K562 (cell line): ENCODE measurements around the gene TRMT2A. TPM values are rescaled to one million over a fixed set of nuclear protein-coding genes. Genes with fewer than 3 reads are reported as not detected.
A peak's percentile ranks its signal among the peaks of the same experiment; 100 is the strongest.

Experiments
- ATAC-seq: fragments of 200-7000 bp; cut with Tn5 transposase; 3 replicates; pipeline ENCODE4 v1.9.1; 2020; ENCODE audit warnings: moderate library complexity
- BruUV-seq: library from RNA; stranded (reverse); fragments of 400-500 nt; replicated peaks from 2 replicates; lab custom pipeline; 2021; lab: Mats Ljungman, UMichigan
- CTCF ChIA-PET: fragments of 300-600 bp; formaldehyde crosslinking; extraction: SDS; loops from one replicate; lab custom pipeline; 2021; ENCODE audit warnings: low intra/inter-chr PET ratio; lab: Yijun Ruan, JAX
- POLR2A ChIA-PET: fragments of 300-600, 350-650 bp; sonication (Branson Sonifier 250); formaldehyde crosslinking; extraction: SDS; loops from one replicate; lab custom pipeline; 2021; ENCODE audit warnings: antibody characterized with exemption, inconsistent platforms; lab: Yijun Ruan, JAX
- DNase-seq, 4 experiments: peaks; one replicate each; pipeline versions ENCODE4 v3.0.0 to v3.0.0-alpha.2; 2011 to 2018; ENCODE audit warnings: low spot score in 3 of 4, mixed read lengths in 3 of 4; ENCODE audit errors: extremely low read depth in 1 of 4
- FAIRE-seq: peaks from 2 replicates; lab custom pipeline; 2011; peaks lifted over from hg19 to GRCh38; lab: Jason Lieb, UNC
- H2AFZ ChIP-seq: 2 replicates; pipeline ENCODE4 v1.6.0; 2011; ENCODE audit warnings: low read depth, low read length, control low read depth, inconsistent platforms
- H3K27ac ChIP-seq: fragments of 200-600 bp; 3 replicates; pipeline ENCODE4 v1.8.0; 2011; ENCODE audit warnings: low read depth, mild to moderate bottlenecking, control low read depth, inconsistent platforms, low read length, moderate library complexity, mixed read lengths; ENCODE audit errors: extremely low read depth
- H3K27me3 ChIP-seq, 2 experiments: fragments of 300-600 bp in 1 of 2; 2 replicates in 1 of 2; 3 replicates in 1 of 2; pipeline versions ENCODE4 v1.6.0 to v1.8.0; 2011; ENCODE audit warnings: inconsistent platforms in 2 of 2, low read length in 2 of 2, mild to moderate bottlenecking in 1 of 2, mixed read lengths in 1 of 2, moderate library complexity in 1 of 2; ENCODE audit not compliant: control insufficient read depth in 2 of 2, insufficient read depth in 2 of 2
- H3K36me3 ChIP-seq: fragments of 300-600 bp; 3 replicates; pipeline ENCODE4 v1.8.0; 2011; ENCODE audit warnings: mild to moderate bottlenecking, low read length, inconsistent platforms; ENCODE audit not compliant: control insufficient read depth, insufficient read depth
- H3K4me1 ChIP-seq, 2 experiments: fragments of 200-600 bp in 1 of 2; replicated peaks in 1 of 2; 2 replicates in 1 of 2; 3 replicates in 1 of 2; pipeline versions ENCODE4 v1.5.1 to v1.8.0; 2011; ENCODE audit warnings: inconsistent platforms in 2 of 2, low read length in 2 of 2, mild to moderate bottlenecking in 1 of 2, mixed read lengths in 1 of 2, moderate library complexity in 1 of 2; ENCODE audit not compliant: control insufficient read depth in 2 of 2, insufficient read depth in 2 of 2
- H3K4me2 ChIP-seq: 2 replicates; pipeline ENCODE4 v1.6.1; 2011; ENCODE audit warnings: low read length, control low read depth, inconsistent platforms, mixed read lengths; ENCODE audit not compliant: insufficient read depth
- H3K4me3 ChIP-seq: fragments of 200-600 bp; sonication (generic), shearing (Covaris generic); 2 replicates; pipeline ENCODE4 v1.5.1; 2016; ENCODE audit warnings: control low read depth, inconsistent platforms
- H3K79me2 ChIP-seq: fragments of 200-600 bp; 3 replicates; pipeline ENCODE4 v1.8.0; 2011; ENCODE audit warnings: low read length, inconsistent platforms; ENCODE audit not compliant: control insufficient read depth, insufficient read depth
- H3K9ac ChIP-seq, 2 experiments: 2 replicates each; pipeline versions ENCODE4 v1.6.0 to v1.6.1; 2011; ENCODE audit warnings: low read depth in 2 of 2, low read length in 2 of 2, control low read depth in 1 of 2, inconsistent platforms in 1 of 2, mild to moderate bottlenecking in 1 of 2, mixed read lengths in 1 of 2; ENCODE audit not compliant: insufficient read depth in 1 of 2
- H3K9me1 ChIP-seq: one replicate; pipeline ENCODE4 v1.6.0; 2011; ENCODE audit warnings: inconsistent platforms, mild to moderate bottlenecking, low read length, moderate library complexity; ENCODE audit not compliant: control insufficient read depth, insufficient read depth
- H3K9me3 ChIP-seq: replicated peaks from 2 replicates; pipeline ENCODE4 v1.5.1; 2011; ENCODE audit warnings: low read depth, low read length, inconsistent platforms; ENCODE audit not compliant: control insufficient read depth, insufficient read depth
- H4K20me1 ChIP-seq: replicated peaks from 2 replicates; pipeline ENCODE4 v1.6.1; 2011; ENCODE audit warnings: low read length, inconsistent platforms, mixed read lengths; ENCODE audit not compliant: control insufficient read depth, insufficient read depth
- GTF2E2 ChIP-seq: fragments of 200-800 bp; sonication (Bioruptor generic); IDR thresholded peaks from 2 replicates; pipeline ENCODE4 v1.6.1; 2016; ENCODE audit warnings: missing genetic modification characterization, missing compliant biosample characterization
- HCFC1 ChIP-seq: IDR thresholded peaks from 2 replicates; pipeline ENCODE4 v1.6.1; 2012; ENCODE audit warnings: low read depth, low read length, improper control_type of control experiment
- KDM2B ChIP-seq: fragments of 250-450 bp; sonication (Bioruptor Pico); IDR thresholded peaks from 2 replicates; pipeline ENCODE4 v1.8.0; 2021; ENCODE audit warnings: mild to moderate bottlenecking, moderate library complexity
- KLF16 ChIP-seq: IDR thresholded peaks from 2 replicates; pipeline ENCODE4 v1.6.1; 2016; ENCODE audit warnings: antibody characterized with exemption
- NCOA6 ChIP-seq: fragments of 450-650 bp; IDR thresholded peaks from 2 replicates; pipeline ENCODE4 v1.6.1; 2017; ENCODE audit warnings: mild to moderate bottlenecking
- NFIC ChIP-seq: fragments of 450-650 bp; IDR thresholded peaks from 2 replicates; pipeline ENCODE4 v1.6.1; 2017; ENCODE audit warnings: mild to moderate bottlenecking, inconsistent platforms
- PML ChIP-seq: IDR thresholded peaks from 2 replicates; pipeline ENCODE4 v1.6.1; 2012; ENCODE audit warnings: low read length, inconsistent platforms
- SMAD4 ChIP-seq: fragments of 250-450 bp; sonication (Bioruptor Pico); conservative IDR thresholded peaks from 2 replicates; pipeline ENCODE4 v1.8.0; 2021; ENCODE audit warnings: inconsistent platforms, mild to moderate bottlenecking, moderate library complexity
- SRF ChIP-seq, 2 experiments: fragments of 250-450, 450-650 bp in 1 of 2; sonication (Bioruptor Pico) in 1 of 2; sonication (generic) in 1 of 2; formaldehyde crosslinking; IDR thresholded peaks; 2 replicates each; pipeline versions ENCODE4 v1.5.0 to v1.5.1; 2020 to 2022; ENCODE audit warnings: mild to moderate bottlenecking in 1 of 2, missing genetic modification reagents in 1 of 2
- TCF7 ChIP-seq: sonication (generic); IDR thresholded peaks from 2 replicates; pipeline ENCODE4 v1.6.1; 2016; ENCODE audit warnings: antibody characterized with exemption, borderline replicate concordance
- TEAD4 ChIP-seq, 2 experiments: sonication (generic) in 1 of 2; formaldehyde crosslinking in 1 of 2; IDR thresholded peaks; 2 replicates each; pipeline versions ENCODE4 v1.6.1 to v1.8.0; 2012 to 2022; ENCODE audit warnings: borderline replicate concordance in 1 of 2, inconsistent platforms in 1 of 2, low read length in 1 of 2, mild to moderate bottlenecking in 1 of 2, missing genetic modification reagents in 1 of 2
- ZNF133 ChIP-seq: fragments of 250-450 bp; sonication (Bioruptor Pico); IDR thresholded peaks from 2 replicates; pipeline ENCODE4 v1.4.0; 2020; ENCODE audit warnings: mild to moderate bottlenecking
- ZNF696 ChIP-seq: fragments of 250-450 bp; sonication (Bioruptor Pico); conservative IDR thresholded peaks from 2 replicates; pipeline ENCODE4 v1.4.0; 2020; ENCODE audit warnings: mild to moderate bottlenecking, moderate library complexity
- ZNF766 ChIP-seq: fragments of 200-800 bp; sonication (Bioruptor generic); conservative IDR thresholded peaks from 2 replicates; pipeline ENCODE4 v1.6.1; 2016; ENCODE audit warnings: missing genetic modification characterization, missing compliant biosample characterization
- WGBS: fragments of 100-300 bp; shearing (Covaris generic); methylation state at CpG from one replicate; pipeline ENCODE4 v1.1.6; 2016; ENCODE audit warnings: low coverage, mixed read lengths; ENCODE audit not compliant: insufficient coverage; ENCODE audit errors: missing lambda C conversion rate; 5-methylcytosine and 5-hydroxymethylcytosine counted together
- in situ Hi-C: fragments of 300-500 bp; cut with MboI; formaldehyde crosslinking; loops from 4 replicates; pipeline ENCODE4 v1.15.0; 2018; ENCODE audit warnings: inconsistent platforms, mixed read lengths
- intact Hi-C: fragments of 100-400 bp; cut with micrococcal nuclease; formaldehyde crosslinking; loops from 2 replicates; pipeline ENCODE4 v1.14.2; 2022
- polyA plus RNA-seq, 8 experiments: library from polyadenylated mRNA; depleted of rRNA in 4 of 8; stranded (reverse) in 5 of 8; unstranded in 3 of 8; fragments of >200 nt; fragmentation: Nextera tagmentation in 2 of 8; fragmentation: Illumina TruSeq in 1 of 8; extraction: Ambion mirVana in 2 of 8; extraction: Trizol in 1 of 8; gene quantifications; 2 replicates each; pipeline versions ENCODE4 v1.2.1 to v1.2.3, GENCODE V29; 2011 to 2014; ENCODE audit warnings: inconsistent platforms in 1 of 8, missing spikeins in 1 of 8
- total RNA-seq, 7 experiments: library from RNA; depleted of rRNA in 6 of 7; stranded (reverse); fragments of >200 nt in 6 of 7; fragmentation: Illumina TruSeq in 2 of 7; extraction: Trizol in 2 of 7; gene quantifications; 2 replicates each; pipeline versions ENCODE4 v1.2.1 to v1.2.3, GENCODE V29; 2011 to 2021; ENCODE audit warnings: low replicate concordance in 1 of 7
- TF ChIP-seq, protein P1 (sequence below), 2 experiments: fragments of 450-650 bp; IDR thresholded peaks; 2 replicates each; pipeline ENCODE4 v1.6.1; 2018; ENCODE audit warnings: mild to moderate bottlenecking in 2 of 2, low read depth in 1 of 2; ENCODE audit not compliant: partially characterized antibody in 2 of 2
- TF ChIP-seq, protein P2 (sequence below), 2 experiments: fragments of 450-650 bp in 1 of 2; sonication (generic) in 1 of 2; formaldehyde crosslinking; conservative IDR thresholded peaks; 2 replicates each; pipeline versions ENCODE4 v1.4.0 to v1.8.1; 2020 to 2022; ENCODE audit warnings: mild to moderate bottlenecking in 1 of 2, missing genetic modification reagents in 1 of 2

Gene TRMT2A
- total and polyA plus RNA-seq, 9 of the 15 experiments (the other 6 are each of a cell fraction or from before 2014, with no cell fraction given): 1.6 to 265 (median 140) TPM

DNA sequence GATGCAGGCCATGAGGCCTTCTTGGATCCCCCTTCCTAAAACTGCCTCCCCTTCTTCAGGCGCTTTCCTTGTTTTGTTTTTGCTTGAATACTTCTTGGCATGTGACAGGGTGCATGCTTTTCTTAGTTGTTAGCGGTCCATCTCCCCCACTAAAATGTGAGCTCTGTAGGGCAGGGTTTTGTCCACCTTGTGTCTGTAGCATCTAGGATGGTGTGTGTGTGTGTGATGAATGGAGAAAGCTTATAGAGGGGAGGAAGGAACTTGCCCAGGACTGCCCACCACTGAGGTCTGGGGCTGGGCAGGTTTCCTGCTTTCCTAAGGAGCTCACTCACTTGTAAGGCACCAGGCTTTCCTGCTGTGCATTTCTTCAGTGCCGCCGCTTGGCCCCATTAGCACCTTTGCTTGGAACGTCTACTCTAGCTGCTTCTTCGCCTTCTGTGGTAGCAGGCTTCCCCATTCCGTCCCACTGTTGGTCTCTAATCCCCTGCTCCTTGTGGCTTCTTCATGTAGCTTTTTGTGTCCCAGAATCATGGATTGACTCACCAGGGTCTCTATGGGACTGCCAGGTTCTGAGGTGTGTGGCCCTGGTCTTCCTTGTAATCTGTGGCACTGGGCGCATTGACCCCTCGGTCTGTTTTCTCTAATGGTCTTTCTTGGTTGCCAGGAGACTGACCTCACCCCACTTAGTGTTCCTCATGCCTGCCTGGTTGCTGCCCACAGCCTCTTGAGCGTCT is 33.7 kb downstream of the TRMT2A start:
- BruUV-seq: no TSS peak
- peaks cover 68% of the 10 kb centered on the region for H3K36me3 ChIP-seq
- 73% methylated on average over 10 of the region's 10 CpGs for WGBS
- H3K27me3 ChIP-seq: no peaks in the 10 kb centered on the region
- no peak for FAIRE-seq
- H3K4me3 ChIP-seq: peak overlapping the region; percentile 1; the same call in 1 of the 2 replicates
- ATAC-seq: no peak
- H3K4me2 ChIP-seq: peak overlapping the region; percentile 76
- peaks cover 45 to 71% of the 10 kb centered on the region in 2 experiments for H3K4me1 ChIP-seq
- H4K20me1 ChIP-seq: peaks cover 33% of the 10 kb centered on the region
- CTCF ChIA-PET: interaction anchor here (2.8 kb wide), 1 partner anchor 113 kb away, joined by 19 read pairs; no protein-coding TSS in a partner anchor
- POLR2A ChIA-PET: interaction anchor here (0.6 to 10.4 kb wide), 27 partner anchors 8 to 327 kb away, joined by 3 to 145 read pairs (median 4); partner anchors contain the start of genes COMT, RANBP1, TANGO2 and TRMT2A
- peak in 1 of 4 experiments; percentile 47 for DNase-seq
- in situ Hi-C loops: no loop called here
- H3K79me2 ChIP-seq: peaks cover 84% of the 10 kb centered on the region
- peak overlapping the region; percentile 39 to 89 for H3K9ac ChIP-seq
- intact Hi-C loops: no loop called here
- H3K9me1 ChIP-seq: peaks cover 16% of the 10 kb centered on the region
- no peaks in the 10 kb centered on the region for H3K9me3 ChIP-seq
- H3K27ac ChIP-seq: peak overlapping the region; percentile 38
- no peak overlapping the region for H2AFZ ChIP-seq
- no peak for TF ChIP-seq NFIC
- no peak for TF ChIP-seq SMAD4
- TF ChIP-seq, protein P1, sequence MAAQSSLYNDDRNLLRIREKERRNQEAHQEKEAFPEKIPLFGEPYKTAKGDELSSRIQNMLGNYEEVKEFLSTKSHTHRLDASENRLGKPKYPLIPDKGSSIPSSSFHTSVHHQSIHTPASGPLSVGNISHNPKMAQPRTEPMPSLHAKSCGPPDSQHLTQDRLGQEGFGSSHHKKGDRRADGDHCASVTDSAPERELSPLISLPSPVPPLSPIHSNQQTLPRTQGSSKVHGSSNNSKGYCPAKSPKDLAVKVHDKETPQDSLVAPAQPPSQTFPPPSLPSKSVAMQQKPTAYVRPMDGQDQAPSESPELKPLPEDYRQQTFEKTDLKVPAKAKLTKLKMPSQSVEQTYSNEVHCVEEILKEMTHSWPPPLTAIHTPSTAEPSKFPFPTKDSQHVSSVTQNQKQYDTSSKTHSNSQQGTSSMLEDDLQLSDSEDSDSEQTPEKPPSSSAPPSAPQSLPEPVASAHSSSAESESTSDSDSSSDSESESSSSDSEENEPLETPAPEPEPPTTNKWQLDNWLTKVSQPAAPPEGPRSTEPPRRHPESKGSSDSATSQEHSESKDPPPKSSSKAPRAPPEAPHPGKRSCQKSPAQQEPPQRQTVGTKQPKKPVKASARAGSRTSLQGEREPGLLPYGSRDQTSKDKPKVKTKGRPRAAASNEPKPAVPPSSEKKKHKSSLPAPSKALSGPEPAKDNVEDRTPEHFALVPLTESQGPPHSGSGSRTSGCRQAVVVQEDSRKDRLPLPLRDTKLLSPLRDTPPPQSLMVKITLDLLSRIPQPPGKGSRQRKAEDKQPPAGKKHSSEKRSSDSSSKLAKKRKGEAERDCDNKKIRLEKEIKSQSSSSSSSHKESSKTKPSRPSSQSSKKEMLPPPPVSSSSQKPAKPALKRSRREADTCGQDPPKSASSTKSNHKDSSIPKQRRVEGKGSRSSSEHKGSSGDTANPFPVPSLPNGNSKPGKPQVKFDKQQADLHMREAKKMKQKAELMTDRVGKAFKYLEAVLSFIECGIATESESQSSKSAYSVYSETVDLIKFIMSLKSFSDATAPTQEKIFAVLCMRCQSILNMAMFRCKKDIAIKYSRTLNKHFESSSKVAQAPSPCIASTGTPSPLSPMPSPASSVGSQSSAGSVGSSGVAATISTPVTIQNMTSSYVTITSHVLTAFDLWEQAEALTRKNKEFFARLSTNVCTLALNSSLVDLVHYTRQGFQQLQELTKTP (IDR thresholded peaks at IDR 0.05; ENCODE audit: low read depth in 1 of 2, partially characterized antibody in 2 of 2): no peak
- no peak for TF ChIP-seq PML
- no peak for TF ChIP-seq ZNF766 (CRISPR knock-in tag)
- no peak for TF ChIP-seq ZNF696 (CRISPR knock-in tag)
- TF ChIP-seq SRF (CRISPR knock-in tag; IDR thresholded peaks at IDR 0.05): 0 out of 4 replicates have a peak, but pooled peaks of 1 of the 2 experiments have one; percentile 28
- TF ChIP-seq, protein P2, sequence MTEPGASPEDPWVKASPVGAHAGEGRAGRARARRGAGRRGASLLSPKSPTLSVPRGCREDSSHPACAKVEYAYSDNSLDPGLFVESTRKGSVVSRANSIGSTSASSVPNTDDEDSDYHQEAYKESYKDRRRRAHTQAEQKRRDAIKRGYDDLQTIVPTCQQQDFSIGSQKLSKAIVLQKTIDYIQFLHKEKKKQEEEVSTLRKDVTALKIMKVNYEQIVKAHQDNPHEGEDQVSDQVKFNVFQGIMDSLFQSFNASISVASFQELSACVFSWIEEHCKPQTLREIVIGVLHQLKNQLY (CRISPR knock-in tag; conservative IDR thresholded peaks at IDR 0.05): 0 out of 4 replicates have a peak, but pooled peaks of 1 of the 2 experiments have one; percentile 67
- TF ChIP-seq HCFC1: no peak
- TF ChIP-seq KLF16: no peak
- no peak for TF ChIP-seq GTF2E2
- no peak for TF ChIP-seq TEAD4 (IDR thresholded peaks at IDR 0.05; ENCODE audit: low read length)
- TF ChIP-seq TEAD4 (CRISPR knock-in tag; IDR thresholded peaks at IDR 0.05; ENCODE audit: borderline replicate concordance): no peak
- TF ChIP-seq NCOA6: no peak
- no peak for TF ChIP-seq KDM2B (CRISPR knock-in tag)
- no peak for TF ChIP-seq ZNF133 (CRISPR knock-in tag)
- no peak for TF ChIP-seq TCF7
